Endothelial cell of umbilical vein (primary cell): ENCODE results near the gene MAPKAPK2.

Source experiments
- EZH2 ChIP-seq: IDR thresholded peaks from 2 replicates; pipeline ENCODE4 v1.6.1; 2012; ENCODE audit warnings: borderline replicate concordance, low read depth, mild to moderate bottlenecking, moderate library complexity, low read length, inconsistent platforms; ENCODE audit not compliant: severe bottlenecking
- GATA2 ChIP-seq: IDR thresholded peaks from 2 replicates; pipeline ENCODE4 v1.7.0; 2011; ENCODE audit warnings: low read depth, mild to moderate bottlenecking, moderate library complexity, mixed read lengths, low read length; ENCODE audit not compliant: insufficient read length, insufficient read depth
- JUN ChIP-seq: IDR thresholded peaks from 2 replicates; pipeline ENCODE4 v1.6.1; 2011; ENCODE audit warnings: borderline replicate concordance, low read depth; ENCODE audit not compliant: insufficient read length, insufficient read depth
- MAX ChIP-seq: IDR thresholded peaks from 2 replicates; pipeline ENCODE4 v1.6.1; 2011; ENCODE audit not compliant: insufficient read depth, insufficient read length
- POLR2A ChIP-seq: IDR thresholded peaks from 2 replicates; pipeline ENCODE4 v1.6.1; 2012; ENCODE audit warnings: low read depth, mild to moderate bottlenecking, control low read depth, low read length
- POLR2AphosphoS5 ChIP-seq: IDR thresholded peaks from 2 replicates; pipeline ENCODE4 v1.6.1; 2012; ENCODE audit warnings: low read depth, mild to moderate bottlenecking, control low read depth, low read length, moderate library complexity; ENCODE audit not compliant: insufficient read depth
- TF ChIP-seq, protein P1 (sequence below), 2 donors: IDR thresholded peaks; 1 replicate in 1 of 2; 2 replicates in 1 of 2; pipeline ENCODE4 v1.5.1; 2011; ENCODE audit warnings: low read length in 2 of 2, mild to moderate bottlenecking in 2 of 2, moderate library complexity in 2 of 2, control low read depth in 1 of 2, inconsistent platforms in 1 of 2, low read depth in 1 of 2; ENCODE audit not compliant: insufficient read depth in 1 of 2; ENCODE audit errors: extremely low read depth in 1 of 2

DNA sequence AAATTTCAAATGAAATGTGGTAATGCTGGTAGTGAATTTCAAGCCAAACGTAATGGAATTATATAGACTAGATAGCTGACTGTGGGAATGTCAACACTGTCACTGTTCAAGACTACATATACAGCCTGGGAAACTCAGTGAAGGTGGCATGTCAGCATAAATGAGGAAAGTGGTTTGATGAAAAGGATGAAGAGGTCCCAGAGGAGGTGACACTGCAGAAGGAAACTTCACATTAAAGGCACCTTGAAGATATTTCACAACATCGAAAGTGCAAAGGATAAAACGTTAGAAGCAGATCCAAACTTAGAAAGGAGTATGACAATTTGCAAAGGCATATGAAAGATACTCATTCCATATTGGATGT lies 25.7 kb downstream of the MAPKAPK2 start:
- TF ChIP-seq, protein P1, sequence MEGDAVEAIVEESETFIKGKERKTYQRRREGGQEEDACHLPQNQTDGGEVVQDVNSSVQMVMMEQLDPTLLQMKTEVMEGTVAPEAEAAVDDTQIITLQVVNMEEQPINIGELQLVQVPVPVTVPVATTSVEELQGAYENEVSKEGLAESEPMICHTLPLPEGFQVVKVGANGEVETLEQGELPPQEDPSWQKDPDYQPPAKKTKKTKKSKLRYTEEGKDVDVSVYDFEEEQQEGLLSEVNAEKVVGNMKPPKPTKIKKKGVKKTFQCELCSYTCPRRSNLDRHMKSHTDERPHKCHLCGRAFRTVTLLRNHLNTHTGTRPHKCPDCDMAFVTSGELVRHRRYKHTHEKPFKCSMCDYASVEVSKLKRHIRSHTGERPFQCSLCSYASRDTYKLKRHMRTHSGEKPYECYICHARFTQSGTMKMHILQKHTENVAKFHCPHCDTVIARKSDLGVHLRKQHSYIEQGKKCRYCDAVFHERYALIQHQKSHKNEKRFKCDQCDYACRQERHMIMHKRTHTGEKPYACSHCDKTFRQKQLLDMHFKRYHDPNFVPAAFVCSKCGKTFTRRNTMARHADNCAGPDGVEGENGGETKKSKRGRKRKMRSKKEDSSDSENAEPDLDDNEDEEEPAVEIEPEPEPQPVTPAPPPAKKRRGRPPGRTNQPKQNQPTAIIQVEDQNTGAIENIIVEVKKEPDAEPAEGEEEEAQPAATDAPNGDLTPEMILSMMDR (IDR thresholded peaks at IDR 0.05; ENCODE audit: extremely low read depth in 1 of 2, insufficient read depth in 1 of 2, low read depth in 1 of 2, low read length in 2 of 2): no peak
- TF ChIP-seq JUN: no peak
- TF ChIP-seq POLR2AphosphoS5: no peak
- TF ChIP-seq EZH2: no peak
- no peak for TF ChIP-seq POLR2A
- TF ChIP-seq GATA2: no peak
- no peak for TF ChIP-seq MAX
